Stimulated activated effector memory CD8-positive, alpha-beta T cell treated with anti-CD3 and anti-CD28 coated beads, Interleukin-12 subunit alpha, Interleukin-12 subunit beta, amount 100 ng/mL, for 72 hours (primary cell): Measurements from ENCODE around the gene ZMYM1.
"Not testable (repeated sequence)": the region's sequence is repeated elsewhere in the genome, so short reads cannot be mapped to it uniquely, and the experiment has no call there.

ENCODE experiments used
- ATAC-seq: fragments of 150-1000 bp; cut with Tn5 transposase; 2 replicates; pipeline ENCODE4 v1.10.0; 2021
- DNase-seq, 2 donors: peaks; one replicate each; pipeline ENCODE4 v3.0.0; 2021 to 2022; ENCODE audit warnings: low spot score in 2 of 2
- H3K27ac Mint-ChIP-seq: one replicate; pipeline ENCODE4 v1.8.0; 2022; ENCODE audit warnings: mild to moderate bottlenecking, mixed read lengths
- H3K36me3 Mint-ChIP-seq: one replicate; pipeline ENCODE4 v1.8.0; 2022; ENCODE audit warnings: mild to moderate bottlenecking, mixed read lengths
- H3K4me1 Mint-ChIP-seq: one replicate; pipeline ENCODE4 v1.8.0; 2022; ENCODE audit warnings: mixed read lengths
- H3K4me3 Mint-ChIP-seq: one replicate; pipeline ENCODE4 v1.8.0; 2022; ENCODE audit warnings: mild to moderate bottlenecking, mixed read lengths
- H3K9me3 Mint-ChIP-seq: one replicate; pipeline ENCODE4 v1.8.0; 2022; ENCODE audit warnings: mixed read lengths

The ZMYM1 gene

DNA sequence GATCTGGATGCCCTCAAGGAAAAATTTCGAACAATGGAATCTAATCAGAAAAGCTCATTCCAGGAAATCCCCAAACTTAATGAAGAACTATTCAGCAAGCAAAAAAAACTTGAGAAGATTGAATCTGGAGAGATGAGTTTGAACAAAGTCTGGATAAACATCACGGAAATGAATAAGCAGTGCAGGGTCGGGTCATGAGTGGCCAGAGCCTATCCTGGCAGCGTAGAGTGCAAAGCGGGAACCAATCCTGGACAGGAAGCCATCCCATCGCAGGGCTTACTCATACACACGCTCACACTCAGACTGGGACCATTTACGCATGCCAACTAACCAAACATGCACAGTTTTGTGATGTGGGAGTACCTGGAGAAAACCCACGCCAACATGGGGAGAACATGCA is 43.1 kb downstream of the ZMYM1 start:
- Mint-ChIP-seq H3K36me3 (no peaks in the 10 kb centered on the region), H3K9me3 (peaks cover 6% of the 10 kb centered on the region), H3K4me1 (peaks cover 20% of the 10 kb centered on the region), H3K4me3 (no peak overlapping the region), H3K27ac (no peak overlapping the region)
- DNase-seq (no peak), ATAC-seq (no peak)

DNA sequence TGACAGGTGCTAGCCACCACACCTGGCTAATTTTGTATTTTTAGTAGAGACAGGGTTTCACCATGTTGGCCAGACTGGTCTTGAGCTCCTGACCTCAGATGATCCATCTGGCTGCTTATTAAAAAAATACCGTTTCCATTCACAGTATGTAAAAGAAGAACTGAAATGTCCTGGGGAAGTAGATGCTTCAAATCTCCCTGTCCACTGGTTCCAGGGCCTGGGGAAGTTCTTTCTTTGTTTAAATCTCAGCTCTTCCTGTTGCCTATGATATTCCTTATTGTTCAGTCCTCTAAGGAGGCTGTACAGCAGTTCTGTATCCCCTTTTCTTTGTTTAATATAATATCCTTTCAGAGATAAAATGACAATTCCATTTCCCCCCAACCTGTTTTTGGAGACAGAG is 47.4 kb downstream of the ZMYM1 start:
- H3K4me1 Mint-ChIP-seq = peaks cover 3% of the 10 kb centered on the region
- H3K9me3 Mint-ChIP-seq = peaks cover 6% of the 10 kb centered on the region
- no peak overlapping the region for H3K4me3 Mint-ChIP-seq
- ATAC-seq = no peak
- no peaks in the 10 kb centered on the region for H3K36me3 Mint-ChIP-seq
- H3K27ac Mint-ChIP-seq = no peak overlapping the region
- DNase-seq = no peak

DNA sequence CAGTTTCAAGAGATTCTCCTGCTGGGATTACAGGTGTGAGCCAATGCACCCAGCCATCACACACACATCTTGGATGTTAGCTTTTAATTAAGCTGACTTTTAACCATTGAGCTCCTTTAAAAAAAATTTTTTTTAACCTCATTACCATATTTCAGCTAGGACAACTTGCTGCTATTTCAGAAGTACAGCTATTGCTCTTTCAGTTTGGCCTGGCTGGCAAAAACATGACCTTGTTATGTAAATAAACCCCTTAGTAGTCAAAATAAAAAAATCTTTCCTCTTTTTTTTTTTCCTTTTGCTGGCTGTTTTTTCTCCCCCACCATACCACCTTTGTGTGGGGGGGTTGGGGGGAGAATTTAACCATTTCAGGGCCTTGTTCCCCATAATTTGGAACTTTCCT is 49.9 kb downstream of the ZMYM1 start:
- H3K9me3 Mint-ChIP-seq = peaks cover 6% of the 10 kb centered on the region
- H3K27ac Mint-ChIP-seq = no peak overlapping the region
- no peak for ATAC-seq

DNA sequence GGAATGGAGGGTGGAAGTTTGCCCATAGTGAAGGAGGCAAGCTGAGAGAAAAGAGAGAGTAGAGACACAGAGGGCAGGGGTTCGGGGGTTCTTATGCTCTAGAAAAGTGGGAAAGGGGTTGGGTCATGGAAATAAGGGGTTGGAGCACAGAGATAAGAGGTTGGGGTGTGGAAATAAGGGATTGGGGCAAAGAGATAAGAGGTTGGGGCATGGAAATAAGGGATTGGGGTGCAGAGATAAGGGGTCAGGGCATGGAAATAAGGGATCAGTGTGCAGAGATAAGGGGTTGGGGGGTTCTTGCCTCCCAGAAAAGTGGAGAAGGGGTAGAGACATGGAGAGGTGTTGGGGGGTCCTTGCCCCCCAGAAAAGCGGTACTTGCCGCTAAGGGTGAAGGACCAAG is 57.6 kb downstream of the ZMYM1 start:
- H3K36me3 Mint-ChIP-seq = no peaks in the 10 kb centered on the region
- DNase-seq (no peak), ATAC-seq (no peak)
- no peaks in the 10 kb centered on the region for H3K9me3 Mint-ChIP-seq
- no peak overlapping the region for H3K27ac Mint-ChIP-seq
- no peak overlapping the region for H3K4me3 Mint-ChIP-seq
- H3K4me1 Mint-ChIP-seq = no peaks in the 10 kb centered on the region

More for the DNA sequence above, 49.9 kb downstream of the ZMYM1 start:
- H3K36me3 Mint-ChIP-seq = no peaks in the 10 kb centered on the region
- no peak overlapping the region for H3K4me3 Mint-ChIP-seq
- H3K4me1 Mint-ChIP-seq = no peaks in the 10 kb centered on the region
- DNase-seq = no peak

DNA sequence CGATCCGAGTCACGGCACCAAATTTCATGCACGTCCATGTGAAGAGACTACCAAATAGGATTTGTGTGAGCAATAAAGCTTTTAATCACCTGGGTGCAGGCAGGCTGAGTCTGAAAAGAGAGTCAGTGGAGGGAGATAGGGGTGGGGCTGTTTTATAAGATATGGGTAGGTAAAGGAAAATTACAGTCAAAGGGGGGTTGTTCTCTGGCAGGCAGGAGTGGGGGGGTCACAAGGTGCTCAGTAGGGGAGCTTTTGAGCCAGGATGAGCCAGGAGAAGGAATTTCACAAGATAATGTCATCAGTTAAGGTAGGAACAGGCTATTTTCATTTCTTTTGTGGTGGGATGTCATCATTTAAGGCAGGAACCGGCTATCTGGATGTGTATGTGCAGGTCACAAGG is 58.4 kb downstream of the ZMYM1 start:
- H3K36me3 Mint-ChIP-seq, H3K4me1 Mint-ChIP-seq, DNase-seq, H3K4me3 Mint-ChIP-seq, H3K27ac Mint-ChIP-seq, ATAC-seq, H3K9me3 Mint-ChIP-seq: not testable (repeated sequence)

DNA sequence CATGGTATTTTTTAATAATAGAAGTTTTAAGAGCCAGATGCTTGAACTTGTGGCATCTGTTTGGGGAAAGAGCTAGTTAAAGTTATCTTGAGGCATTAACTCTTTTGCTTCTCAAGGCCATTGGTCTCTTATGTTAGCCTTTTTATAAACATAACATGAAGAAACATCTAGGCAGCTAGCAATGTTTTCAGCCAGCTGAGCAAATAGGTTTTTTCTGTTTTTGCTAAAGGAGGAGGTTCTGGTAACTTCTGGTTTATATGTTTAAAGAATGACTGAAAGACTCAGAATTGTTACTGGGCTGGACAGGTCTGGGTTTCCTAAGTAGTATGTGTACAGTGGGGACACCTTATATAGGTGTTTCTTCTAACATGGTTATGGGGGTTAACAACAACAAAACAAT is 63.1 kb downstream of the ZMYM1 start:
- not testable (repeated sequence) for ATAC-seq, H3K4me3 Mint-ChIP-seq, H3K9me3 Mint-ChIP-seq, H3K27ac Mint-ChIP-seq, H3K36me3 Mint-ChIP-seq, DNase-seq
- H3K4me1 Mint-ChIP-seq = peaks cover 11% of the 10 kb centered on the region

DNA sequence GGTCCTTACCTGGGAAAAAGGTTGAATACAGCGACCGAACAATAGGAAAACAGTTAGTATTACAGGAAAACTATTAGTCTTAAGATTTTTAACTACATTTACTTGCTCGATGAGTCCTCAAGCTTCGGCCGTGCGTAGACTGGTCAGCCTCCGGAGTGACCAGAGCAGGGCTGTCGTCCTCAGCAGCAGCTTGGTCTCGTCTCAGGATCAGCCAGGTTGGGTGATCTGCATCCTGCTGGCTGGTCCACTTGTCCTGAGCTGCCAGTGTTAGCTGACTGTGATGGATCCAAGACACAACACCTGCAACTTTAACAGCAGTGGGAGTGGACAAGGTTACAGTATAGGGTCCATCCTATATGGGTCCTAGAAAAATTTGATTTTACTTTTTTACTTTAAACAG is 63.5 kb downstream of the ZMYM1 start:
- not testable (repeated sequence) for H3K4me3 Mint-ChIP-seq, DNase-seq, H3K36me3 Mint-ChIP-seq, H3K27ac Mint-ChIP-seq, ATAC-seq, H3K9me3 Mint-ChIP-seq
- H3K4me1 Mint-ChIP-seq = peaks cover 11% of the 10 kb centered on the region

DNA sequence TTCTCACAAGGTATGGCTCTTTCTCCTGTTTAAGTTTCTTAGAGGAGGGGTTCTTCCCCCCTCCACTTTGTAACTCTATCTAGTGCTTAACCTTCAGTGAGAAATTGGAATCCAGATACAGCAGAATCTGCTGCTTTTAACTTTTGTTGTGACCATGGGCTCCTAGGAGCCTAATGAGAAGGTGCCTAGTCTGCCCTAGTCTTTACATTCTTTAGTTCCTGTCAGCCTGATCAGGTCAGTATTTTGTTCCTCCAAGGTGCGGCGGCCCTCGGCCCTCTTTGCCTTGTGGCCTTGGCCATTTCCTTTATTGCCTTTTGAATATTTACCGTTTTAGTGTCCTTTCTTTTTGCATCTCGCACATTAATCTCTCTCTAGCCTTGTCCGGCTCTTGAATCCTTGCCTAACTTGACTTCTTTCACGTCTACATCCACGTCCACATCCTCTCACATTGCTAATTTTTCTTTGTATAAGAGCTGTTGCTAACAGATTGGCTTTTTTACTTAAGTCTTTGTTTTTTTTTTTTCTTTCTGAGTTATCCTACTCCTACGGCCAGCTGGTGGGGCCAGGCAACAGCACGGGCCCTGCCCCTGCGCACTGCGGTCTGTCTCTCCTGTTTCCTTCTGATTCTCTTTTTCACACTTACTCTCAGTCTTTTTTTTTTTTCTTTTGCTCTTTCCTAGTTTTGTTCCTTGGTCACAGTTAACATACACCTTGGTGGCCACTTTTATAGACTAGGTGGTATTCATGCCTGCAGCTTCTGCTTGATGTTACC is 64.7 kb downstream of the ZMYM1 start:
- no peak overlapping the region for H3K4me3 Mint-ChIP-seq
- no peaks in the 10 kb centered on the region for H3K9me3 Mint-ChIP-seq
- H3K4me1 Mint-ChIP-seq = peaks cover 11% of the 10 kb centered on the region
- no peak for DNase-seq
- no peak overlapping the region for H3K27ac Mint-ChIP-seq
- ATAC-seq = no peak
- H3K36me3 Mint-ChIP-seq = no peaks in the 10 kb centered on the region

DNA sequence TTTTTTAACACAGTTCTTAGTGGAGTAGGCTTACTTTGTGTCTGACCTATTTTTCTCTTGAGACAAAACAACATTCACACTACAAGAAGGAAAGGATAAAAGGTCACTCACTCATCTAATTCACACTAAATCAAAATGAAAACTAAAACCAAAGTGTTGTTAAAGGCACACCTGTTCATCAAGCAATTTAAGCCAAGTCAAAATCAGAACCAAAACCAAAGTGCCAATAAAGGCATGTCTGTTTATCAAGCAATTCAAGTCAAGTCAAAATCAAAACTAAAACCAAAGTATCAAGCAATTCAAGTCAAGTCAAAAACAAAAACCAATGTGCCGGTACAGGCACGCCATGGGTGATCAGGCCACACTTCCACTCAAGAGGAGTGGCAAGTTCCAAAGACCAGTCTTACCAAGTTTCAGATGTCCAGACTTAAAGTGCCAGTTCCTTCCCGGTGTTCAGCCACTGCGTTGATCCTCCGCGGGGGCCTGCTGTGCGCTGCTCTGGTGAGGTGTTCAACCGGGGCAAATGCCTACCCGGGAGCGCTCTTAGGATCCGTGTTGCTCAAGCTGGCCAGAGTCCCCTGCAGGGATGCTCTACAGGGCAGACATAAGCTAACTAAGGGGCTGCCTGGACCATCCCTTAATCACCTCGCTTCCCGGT is 66.8 kb downstream of the ZMYM1 start:
- peak in 1 of 2 donors; percentile 51 for DNase-seq
- not testable (repeated sequence) for H3K9me3 Mint-ChIP-seq, H3K36me3 Mint-ChIP-seq
- Mint-ChIP-seq H3K4me3 (peak overlapping the region; percentile 40), H3K4me1 (peaks cover 11% of the 10 kb centered on the region), H3K27ac (peak overlapping the region; percentile 70)
- peak; percentile 40 for ATAC-seq

DNA sequence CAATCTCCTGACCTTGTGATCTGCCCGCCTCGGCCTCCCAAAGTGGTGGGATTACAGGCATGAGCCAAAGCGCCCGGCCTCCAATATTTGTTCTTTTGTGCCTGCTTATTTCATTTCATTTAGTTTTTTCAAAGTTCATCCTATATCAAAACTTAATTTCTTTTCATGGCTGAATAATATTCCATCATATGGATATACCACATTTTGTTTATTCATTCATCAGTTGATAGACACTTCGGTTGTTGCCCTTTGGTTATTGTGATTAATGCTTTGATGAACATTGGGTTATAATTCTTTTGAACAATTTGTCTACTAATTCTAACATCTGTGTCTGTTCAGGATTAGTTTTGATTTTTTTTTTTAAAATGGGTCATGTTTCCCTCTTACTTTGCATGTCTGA is 72.0 kb downstream of the ZMYM1 start:
- DNase-seq = no peak
- Mint-ChIP-seq H3K36me3 (no peaks in the 10 kb centered on the region), H3K4me1 (peaks cover 4% of the 10 kb centered on the region), H3K9me3 (no peaks in the 10 kb centered on the region), H3K4me3 (no peak overlapping the region), H3K27ac (no peak overlapping the region)
- ATAC-seq = no peak

DNA sequence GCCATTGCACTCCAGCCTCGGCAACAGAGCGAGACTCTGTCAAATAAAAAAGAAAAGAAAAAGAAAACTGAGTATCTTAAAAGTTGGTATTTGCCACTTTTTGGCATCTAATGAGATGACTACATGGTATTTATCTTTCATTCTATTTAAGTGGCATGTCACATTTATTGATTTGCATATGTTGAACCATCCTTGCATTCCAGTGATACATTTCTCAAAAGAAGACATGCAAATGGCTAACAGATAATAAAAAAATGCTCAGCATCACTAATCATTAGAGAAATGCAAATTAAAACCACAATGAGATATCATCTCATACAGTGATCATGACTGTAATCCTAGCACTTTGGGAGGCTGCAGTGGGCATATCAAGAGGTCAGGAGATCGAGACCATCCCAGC is 85.7 kb downstream of the ZMYM1 start:
- ATAC-seq = no peak
- no peaks in the 10 kb centered on the region for H3K4me1 Mint-ChIP-seq
- H3K36me3 Mint-ChIP-seq = no peaks in the 10 kb centered on the region
- peaks cover 2% of the 10 kb centered on the region for H3K9me3 Mint-ChIP-seq
- no peak overlapping the region for H3K4me3 Mint-ChIP-seq
- no peak overlapping the region for H3K27ac Mint-ChIP-seq
- no peak for DNase-seq
